Effector memory CD4-positive, alpha-beta T cell (primary cell): ENCODE measurements around the gene LACRT.

ENCODE experiments used
- DNase-seq, 3 donors: peaks; one replicate each; pipeline ENCODE4 v3.0.0-alpha.2; 2020
- H3K27ac ChIP-seq: 2 replicates; pipeline ENCODE4 v1.7.0; 2013; ENCODE audit warnings: mild to moderate bottlenecking, low read length, moderate library complexity; ENCODE audit not compliant: insufficient read depth, poor library complexity, severe bottlenecking
- H3K27me3 ChIP-seq: replicated peaks from 2 replicates; pipeline ENCODE4 v1.7.0; 2013; ENCODE audit warnings: mild to moderate bottlenecking, low read length; ENCODE audit not compliant: insufficient read depth, control insufficient read depth, poor library complexity, severe bottlenecking
- H3K36me3 ChIP-seq: 2 replicates; pipeline ENCODE4 v1.7.0; 2013; ENCODE audit warnings: mild to moderate bottlenecking, low read length, moderate library complexity; ENCODE audit not compliant: control insufficient read depth, insufficient read depth
- H3K4me1 ChIP-seq: 2 replicates; pipeline ENCODE4 v1.7.0; 2013; ENCODE audit warnings: low read length, mild to moderate bottlenecking; ENCODE audit not compliant: control insufficient read depth, insufficient read depth, poor library complexity, severe bottlenecking
- H3K4me3 ChIP-seq: 2 replicates; pipeline ENCODE4 v1.7.0; 2013; ENCODE audit warnings: low read length, low read depth, mild to moderate bottlenecking; ENCODE audit not compliant: insufficient read depth, poor library complexity, severe bottlenecking
- H3K9me3 ChIP-seq: 2 replicates; pipeline ENCODE4 v1.7.0; 2013; ENCODE audit warnings: mild to moderate bottlenecking, low read length, moderate library complexity; ENCODE audit not compliant: control insufficient read depth

LACRT gene

GRCh38 chr12:54581412-54581811, 53.3 kb downstream of the LACRT start:
- DNase-seq = no peak
- H3K36me3 ChIP-seq = no peaks in the 10 kb centered on the region
- H3K4me1 ChIP-seq = no peaks in the 10 kb centered on the region
- no peak overlapping the region for H3K27ac ChIP-seq
- no peaks in the 10 kb centered on the region for H3K27me3 ChIP-seq
- H3K4me3 ChIP-seq = no peak overlapping the region
- no peaks in the 10 kb centered on the region for H3K9me3 ChIP-seq
